ENCODE data around the gene COL5A1.

The COL5A1 gene

DNA sequence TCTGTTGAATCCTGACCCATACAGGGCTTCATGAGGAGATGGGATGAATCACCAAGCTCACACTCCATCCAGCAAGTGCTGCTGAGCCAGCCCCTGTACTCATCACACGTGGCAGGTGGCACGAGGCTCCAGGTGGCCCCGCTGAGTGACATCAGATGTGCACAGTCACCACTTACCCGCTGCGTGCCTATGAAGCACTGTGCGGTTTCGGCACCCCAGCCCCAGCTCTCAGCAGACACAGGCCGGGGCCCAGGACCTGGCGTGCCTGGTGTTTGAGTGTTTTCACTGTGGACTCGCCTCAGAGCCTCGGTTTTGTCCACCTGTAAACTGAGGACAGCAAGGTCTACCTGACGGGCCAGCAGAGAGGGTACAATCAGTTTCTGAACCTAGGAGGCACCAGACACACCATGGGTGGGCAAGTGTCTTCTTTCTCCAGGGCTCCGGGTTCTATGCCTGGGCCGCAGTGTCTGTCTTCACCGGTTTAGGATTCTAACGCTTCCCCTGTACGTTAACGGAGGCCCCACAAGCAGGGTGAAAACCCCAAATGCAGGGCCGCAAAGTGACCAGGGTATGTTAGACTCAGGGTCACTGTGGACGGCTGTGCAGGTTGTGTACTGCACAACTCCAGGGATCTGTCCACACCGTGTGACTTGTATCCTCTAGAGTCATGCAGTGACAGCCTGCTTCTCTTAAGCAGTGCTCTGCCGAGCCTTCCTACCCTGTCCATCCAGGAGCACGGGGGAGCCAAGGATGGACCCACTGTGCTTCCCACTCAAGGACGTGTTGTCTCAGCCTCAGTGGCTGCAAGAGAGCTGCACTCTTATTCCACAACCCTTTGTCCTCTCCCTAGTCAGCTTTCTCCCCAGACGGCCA is 44.3 kb upstream of the COL5A1 start:
- no peak for DNase-seq (ENCODE audit: low read depth, low spot score)
- Histone ChIP-seq H3K9me3 (ENCODE audit: insufficient read depth, low read length) (peaks cover 7% of the 10 kb centered on the region; the same call in 1 of the 2 replicates), H3K4me3 (ENCODE audit: insufficient read length, low read depth) (no peak overlapping the region), H3K27me3 (ENCODE audit: insufficient read depth, insufficient read length) (no peaks in the 10 kb centered on the region), H3K4me1 (ENCODE audit: insufficient read depth, insufficient read length) (peaks cover 9% of the 10 kb centered on the region), H3K36me3 (ENCODE audit: insufficient read depth, insufficient read length, low read length) (no peaks in the 10 kb centered on the region), H3K9ac (ENCODE audit: insufficient read length, low read depth) (peak overlapping the region; percentile 8)
- TF ChIP-seq YY1 (IDR thresholded peaks at IDR 0.05; ENCODE audit: insufficient read depth, insufficient read length) (no peak), SUZ12 (IDR thresholded peaks at IDR 0.05; ENCODE audit: extremely low read depth, insufficient read depth, insufficient read length) (no peak), ZNF274 (IDR thresholded peaks at IDR 0.05; ENCODE audit: low read depth, low read length) (no peak)

DNA sequence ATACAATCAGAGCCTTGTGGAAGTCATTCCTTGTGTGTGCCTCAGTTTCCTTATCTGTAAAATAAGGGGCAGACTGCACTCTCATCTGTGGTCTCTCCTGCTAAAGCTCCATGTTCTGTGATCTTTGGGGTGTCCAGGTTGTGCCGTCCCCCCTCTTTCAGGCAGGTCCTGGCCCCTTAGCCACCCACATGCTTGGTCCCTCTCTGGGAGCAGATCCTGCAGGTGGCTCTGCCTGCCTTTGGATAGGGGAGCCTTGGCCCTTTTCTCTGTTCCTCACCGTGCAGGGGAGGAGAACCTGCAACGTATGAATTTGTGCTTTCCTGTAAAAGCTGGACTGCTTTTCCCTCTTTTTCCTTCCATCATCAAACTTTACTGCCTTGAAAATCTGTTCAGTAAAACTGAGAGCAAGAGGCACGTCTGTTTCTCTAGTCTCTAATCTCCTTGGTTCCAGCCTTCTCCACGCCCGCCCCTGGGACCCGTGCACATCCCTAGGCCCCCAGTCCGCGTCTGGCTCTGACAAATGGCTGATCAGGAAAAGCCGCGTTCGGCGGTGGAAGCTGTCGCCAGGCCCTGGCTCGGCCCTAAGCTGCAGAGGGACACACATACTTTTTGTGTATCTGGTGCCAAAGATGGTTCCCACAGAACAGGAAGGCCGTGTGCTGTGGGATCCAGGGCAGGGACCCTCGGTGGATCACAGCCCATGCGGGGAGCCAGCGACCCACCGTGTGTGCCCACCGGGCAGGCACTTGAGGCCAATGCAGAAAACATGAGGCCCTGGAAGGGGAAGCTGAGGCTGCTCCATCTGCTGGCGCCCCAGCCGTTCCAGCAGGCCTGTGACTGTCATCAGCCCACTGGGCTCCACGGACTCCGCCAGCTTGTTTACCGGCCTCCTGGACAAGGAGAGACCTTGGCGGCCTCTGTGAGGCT is 43.4 kb upstream of the COL5A1 start:
- TF ChIP-seq SUZ12 (IDR thresholded peaks at IDR 0.05; ENCODE audit: extremely low read depth, insufficient read depth, insufficient read length) = no peak
- peaks cover 3% of the 10 kb centered on the region for H3K4me1 ChIP-seq (ENCODE audit: insufficient read depth, insufficient read length)
- DNase-seq (ENCODE audit: low read depth, low spot score) = no peak

DNA sequence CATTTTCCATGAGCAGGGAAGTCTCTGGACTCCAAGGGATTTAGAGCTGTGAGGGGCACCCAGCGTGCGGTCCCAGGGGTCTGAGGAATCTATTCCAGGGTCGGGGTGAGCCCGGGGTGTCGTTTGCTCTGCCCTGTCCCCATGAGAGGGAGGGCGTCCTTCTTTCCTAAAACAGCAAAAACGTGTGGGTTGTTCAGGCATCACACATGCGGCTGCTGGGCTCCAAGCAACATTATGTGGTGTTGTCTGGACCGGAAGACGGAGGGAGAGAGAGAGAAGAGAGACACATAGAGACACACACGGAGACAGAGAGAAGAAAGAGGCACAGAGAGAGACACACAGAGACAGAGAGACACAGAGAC is 42.7 kb upstream of the COL5A1 start:
- DNase-seq (ENCODE audit: low read depth, low spot score) = no peak
- peaks cover 6% of the 10 kb centered on the region for H3K4me1 ChIP-seq (ENCODE audit: insufficient read depth, insufficient read length)
- no peaks in the 10 kb centered on the region for H3K36me3 ChIP-seq (ENCODE audit: insufficient read depth, insufficient read length, low read length)
- H3K9ac ChIP-seq (ENCODE audit: insufficient read length, low read depth) = no peak overlapping the region
- no peak overlapping the region for H3K4me3 ChIP-seq (ENCODE audit: insufficient read length, low read depth)
- TF ChIP-seq ZNF274 (IDR thresholded peaks at IDR 0.05; ENCODE audit: low read depth, low read length) (no peak), SUZ12 (IDR thresholded peaks at IDR 0.05; ENCODE audit: extremely low read depth, insufficient read depth, insufficient read length) (no peak), YY1 (IDR thresholded peaks at IDR 0.05; ENCODE audit: insufficient read depth, insufficient read length) (no peak)
- peaks cover 7% of the 10 kb centered on the region; the same call in 1 of the 2 replicates for H3K9me3 ChIP-seq (ENCODE audit: insufficient read depth, low read length)
- H3K27me3 ChIP-seq (ENCODE audit: insufficient read depth, insufficient read length) = no peaks in the 10 kb centered on the region

More for the DNA sequence above, 43.4 kb upstream of the COL5A1 start:
- H3K9ac ChIP-seq (ENCODE audit: insufficient read length, low read depth) = no peak overlapping the region
- no peaks in the 10 kb centered on the region for H3K27me3 ChIP-seq (ENCODE audit: insufficient read depth, insufficient read length)
- no peak overlapping the region for H3K4me3 ChIP-seq (ENCODE audit: insufficient read length, low read depth)
- H3K36me3 ChIP-seq (ENCODE audit: insufficient read depth, insufficient read length, low read length) = no peaks in the 10 kb centered on the region
- H3K9me3 ChIP-seq (ENCODE audit: insufficient read depth, low read length) = peaks cover 7% of the 10 kb centered on the region; the same call in 1 of the 2 replicates

DNA sequence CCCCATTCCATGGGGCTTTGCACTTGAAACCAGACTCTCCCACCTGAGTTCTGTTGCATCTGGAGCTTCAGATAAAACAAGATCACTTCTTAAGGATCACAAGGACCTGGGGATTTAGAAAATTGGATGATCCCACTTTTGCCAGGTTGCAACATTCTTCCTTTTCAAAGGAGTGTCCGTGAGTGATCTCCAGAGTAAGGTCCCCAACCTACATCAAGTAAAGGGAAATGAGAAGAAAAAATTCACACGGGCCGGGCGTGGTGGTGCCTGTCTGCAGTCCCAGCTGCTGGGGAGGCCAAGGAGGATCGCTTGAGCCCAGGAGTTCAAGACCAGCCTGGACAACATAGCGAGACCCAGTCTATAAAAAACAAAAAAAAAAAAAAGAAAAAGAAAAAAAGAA is 41.2 kb upstream of the COL5A1 start:
- Histone ChIP-seq H3K36me3 (ENCODE audit: insufficient read depth, insufficient read length, low read length) (no peaks in the 10 kb centered on the region), H3K4me1 (ENCODE audit: insufficient read depth, insufficient read length) (peaks cover 6% of the 10 kb centered on the region), H3K9ac (ENCODE audit: insufficient read length, low read depth) (no peak overlapping the region), H3K4me3 (ENCODE audit: insufficient read length, low read depth) (no peak overlapping the region), H3K27me3 (ENCODE audit: insufficient read depth, insufficient read length) (no peaks in the 10 kb centered on the region), H3K9me3 (ENCODE audit: insufficient read depth, low read length) (peaks cover 7% of the 10 kb centered on the region; the same call in 1 of the 2 replicates)
- TF ChIP-seq YY1 (IDR thresholded peaks at IDR 0.05; ENCODE audit: insufficient read depth, insufficient read length) = no peak
- TF ChIP-seq ZNF274 (IDR thresholded peaks at IDR 0.05; ENCODE audit: low read depth, low read length) = no peak
- TF ChIP-seq SUZ12 (IDR thresholded peaks at IDR 0.05; ENCODE audit: extremely low read depth, insufficient read depth, insufficient read length) = no peak
- DNase-seq (ENCODE audit: low read depth, low spot score) = no peak

DNA sequence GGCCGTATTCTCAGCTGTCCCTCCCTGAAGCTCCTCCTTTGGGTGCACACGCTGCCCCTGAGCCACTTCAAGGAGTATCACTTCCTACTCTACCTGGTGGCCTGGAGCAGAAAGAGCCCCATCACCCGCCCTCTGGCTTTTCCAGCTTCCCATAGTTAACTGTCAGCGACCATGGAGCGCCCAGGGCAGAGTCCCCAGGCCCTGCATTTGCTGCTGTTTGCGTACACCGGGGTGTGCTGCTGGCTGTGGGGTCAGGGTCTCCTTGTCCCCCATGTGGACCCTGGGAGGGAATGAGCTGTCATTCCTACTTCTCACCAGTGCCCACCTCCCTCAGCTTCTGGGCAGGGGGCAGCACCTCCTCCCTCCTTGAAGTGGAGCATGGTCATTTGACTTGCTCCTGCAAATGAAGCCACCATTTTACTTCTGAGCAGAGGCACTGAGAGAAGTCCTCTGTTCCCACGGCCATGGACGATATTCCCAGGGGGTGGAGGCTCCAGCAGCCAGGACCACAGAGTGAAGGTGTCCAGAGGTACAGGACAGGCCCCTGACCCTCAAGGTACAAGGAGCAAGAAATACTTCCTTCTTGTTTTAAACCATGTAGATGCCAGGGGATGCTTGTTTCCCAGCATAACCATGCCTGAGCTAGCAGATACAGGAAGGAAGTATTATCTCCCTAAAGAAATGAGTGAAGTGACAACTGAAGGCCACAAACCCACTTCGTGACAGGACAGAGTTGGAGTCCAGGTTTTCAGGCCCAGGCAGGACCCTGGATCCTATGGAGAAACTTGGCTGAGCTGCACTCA is 40.6 kb upstream of the COL5A1 start:
- Histone ChIP-seq H3K36me3 (ENCODE audit: insufficient read depth, insufficient read length, low read length) (no peaks in the 10 kb centered on the region), H3K4me1 (ENCODE audit: insufficient read depth, insufficient read length) (peaks cover 6% of the 10 kb centered on the region), H3K27me3 (ENCODE audit: insufficient read depth, insufficient read length) (no peaks in the 10 kb centered on the region), H3K9ac (ENCODE audit: insufficient read length, low read depth) (no peak overlapping the region), H3K4me3 (ENCODE audit: insufficient read length, low read depth) (no peak overlapping the region), H3K9me3 (ENCODE audit: insufficient read depth, low read length) (peaks cover 7% of the 10 kb centered on the region; the same call in 1 of the 2 replicates)
- TF ChIP-seq SUZ12 (IDR thresholded peaks at IDR 0.05; ENCODE audit: extremely low read depth, insufficient read depth, insufficient read length) (no peak), YY1 (IDR thresholded peaks at IDR 0.05; ENCODE audit: insufficient read depth, insufficient read length) (no peak), ZNF274 (IDR thresholded peaks at IDR 0.05; ENCODE audit: low read depth, low read length) (no peak)
- DNase-seq (ENCODE audit: low read depth, low spot score) = no peak

DNA sequence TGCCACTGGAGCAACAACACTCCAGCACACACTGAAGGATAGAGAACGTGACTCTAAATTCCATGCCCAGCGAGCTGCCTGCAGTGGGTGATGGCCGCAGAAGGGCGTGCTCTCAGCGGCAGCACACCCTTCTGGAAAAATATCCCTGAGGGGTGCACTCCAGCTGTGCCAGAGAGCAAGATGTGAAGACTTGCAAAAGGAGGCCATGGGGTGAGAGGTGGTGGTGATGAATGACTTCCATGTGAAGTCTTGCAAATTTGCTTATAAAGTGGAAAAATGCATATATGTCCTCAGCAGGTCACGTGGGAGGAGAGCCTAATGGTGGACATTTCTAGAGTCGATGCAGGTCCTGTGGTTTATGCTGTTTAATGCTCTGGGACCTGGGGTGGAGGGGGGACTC is 39.8 kb upstream of the COL5A1 start:
- H3K9ac ChIP-seq (ENCODE audit: insufficient read length, low read depth) = no peak overlapping the region
- no peak for DNase-seq (ENCODE audit: low read depth, low spot score)
- H3K9me3 ChIP-seq (ENCODE audit: insufficient read depth, low read length) = peaks cover 7% of the 10 kb centered on the region; the same call in 1 of the 2 replicates
- TF ChIP-seq ZNF274 (IDR thresholded peaks at IDR 0.05; ENCODE audit: low read depth, low read length) (no peak), SUZ12 (IDR thresholded peaks at IDR 0.05; ENCODE audit: extremely low read depth, insufficient read depth, insufficient read length) (no peak), YY1 (IDR thresholded peaks at IDR 0.05; ENCODE audit: insufficient read depth, insufficient read length) (no peak)
- H3K36me3 ChIP-seq (ENCODE audit: insufficient read depth, insufficient read length, low read length) = no peaks in the 10 kb centered on the region
- no peaks in the 10 kb centered on the region for H3K27me3 ChIP-seq (ENCODE audit: insufficient read depth, insufficient read length)
- peaks cover 6% of the 10 kb centered on the region for H3K4me1 ChIP-seq (ENCODE audit: insufficient read depth, insufficient read length)
- H3K4me3 ChIP-seq (ENCODE audit: insufficient read length, low read depth) = no peak overlapping the region
